Measurements from ENCODE around the gene LMO7.

LMO7 gene

DNA sequence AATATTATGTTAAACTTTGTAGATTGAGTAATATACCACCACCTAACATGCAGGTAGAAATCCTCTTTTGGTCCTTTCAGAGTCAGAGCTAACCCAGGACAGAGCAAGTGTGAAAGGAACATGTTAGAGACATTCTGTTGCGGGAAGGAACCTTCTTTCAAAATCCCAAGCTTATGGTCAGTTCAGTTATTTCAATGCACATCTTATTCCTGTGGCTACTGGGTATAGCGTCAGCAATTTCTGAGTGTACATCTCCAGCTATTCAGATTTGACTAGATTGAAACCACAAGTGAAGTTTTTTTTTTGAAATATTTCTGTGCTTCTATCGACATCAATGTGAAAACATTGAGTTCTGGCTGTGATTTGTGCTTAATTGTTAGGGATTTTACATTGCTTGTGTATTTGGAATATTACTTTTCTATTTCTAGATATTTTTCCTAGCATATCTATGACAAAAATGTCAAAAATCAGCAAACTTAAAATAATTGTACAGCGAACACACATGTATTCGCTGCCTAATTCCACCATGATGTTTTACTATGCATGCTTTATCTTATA is 165.3 kb downstream of the LMO7 start:
- no peak for DNase-seq (ENCODE audit: low read depth)

DNA sequence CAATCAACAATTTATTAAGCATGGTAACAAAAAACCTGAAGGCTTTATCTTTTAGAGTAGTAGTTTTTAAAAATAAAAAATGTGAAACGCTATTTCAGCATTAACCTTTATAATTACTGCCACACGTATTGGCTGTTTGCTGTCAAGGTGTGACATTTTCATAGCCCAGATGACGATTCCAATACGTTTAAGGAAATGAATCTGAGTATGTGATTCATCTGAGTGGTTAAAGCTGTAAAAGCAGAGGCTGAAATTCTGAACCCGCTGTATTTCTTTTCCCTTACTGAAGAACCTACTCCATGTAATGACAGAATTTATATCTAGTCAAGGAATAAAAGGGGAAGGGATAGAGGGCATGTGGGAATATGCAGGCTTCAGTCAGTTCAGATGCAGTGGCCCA is 166.0 kb downstream of the LMO7 start:
- no peak for DNase-seq (ENCODE audit: low read depth)

DNA sequence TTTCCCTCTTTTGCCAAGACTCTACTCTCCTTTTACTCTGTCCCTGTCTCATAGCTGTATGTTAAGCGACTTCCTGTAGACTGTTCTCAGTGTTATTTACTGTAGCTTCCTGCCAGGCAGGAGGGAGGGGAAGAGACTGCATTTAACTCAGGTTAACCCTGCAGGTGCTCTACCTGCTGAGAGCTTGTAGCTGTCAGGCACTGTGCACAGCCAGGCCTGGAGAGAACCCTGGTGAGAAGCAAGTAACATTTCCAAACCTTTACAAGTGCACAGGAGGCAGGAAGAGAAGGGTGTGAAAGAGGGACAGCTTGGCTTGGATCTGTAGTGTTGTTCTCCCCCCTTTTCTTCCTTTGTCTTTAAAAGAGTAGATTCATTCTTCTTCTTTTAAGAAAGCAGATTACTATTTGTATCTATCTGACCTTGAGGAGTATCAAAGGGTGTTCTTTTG is 167.1 kb downstream of the LMO7 start:
- no peak for DNase-seq (ENCODE audit: low read depth)

DNA sequence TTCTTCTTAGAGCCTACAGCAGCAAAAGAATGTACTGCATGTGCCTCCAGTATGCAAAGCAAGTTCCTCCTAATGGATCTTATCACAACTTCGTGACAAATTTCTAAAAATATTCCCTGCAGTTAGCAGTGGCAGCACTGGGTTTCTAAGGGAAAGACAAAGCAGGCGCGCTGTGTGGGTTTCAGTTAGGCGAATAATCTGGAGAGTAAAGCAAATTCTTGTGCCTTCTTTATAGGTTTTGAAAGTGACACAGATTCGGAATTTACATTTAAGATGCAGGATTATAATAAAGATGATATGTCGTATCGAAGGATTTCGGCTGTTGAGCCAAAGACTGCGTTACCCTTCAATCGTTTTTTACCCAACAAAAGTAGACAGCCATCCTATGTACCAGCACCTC is 167.9 kb downstream of the LMO7 start:
- DNase-seq (ENCODE audit: low read depth), result no peak

DNA sequence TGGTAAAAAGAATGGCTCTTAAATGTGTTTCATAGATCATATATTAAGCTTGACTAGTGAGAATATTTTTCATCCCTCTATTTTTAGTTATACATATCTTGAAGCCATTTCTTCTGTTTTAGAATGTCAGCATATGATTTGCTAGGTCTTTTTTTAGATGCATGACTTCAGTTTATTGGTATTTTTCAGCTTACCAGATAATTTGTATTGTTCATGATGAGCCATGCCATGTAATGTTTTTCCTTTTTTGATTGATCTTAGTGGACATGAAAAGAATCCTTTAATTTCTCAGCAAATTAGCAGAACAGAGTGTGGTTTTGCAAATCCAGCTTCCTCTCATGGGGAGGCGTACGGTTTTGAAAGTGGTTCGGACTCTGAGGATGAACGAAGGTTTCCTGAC is 168.5 kb downstream of the LMO7 start:
- DNase-seq (ENCODE audit: low read depth), result no peak

DNA sequence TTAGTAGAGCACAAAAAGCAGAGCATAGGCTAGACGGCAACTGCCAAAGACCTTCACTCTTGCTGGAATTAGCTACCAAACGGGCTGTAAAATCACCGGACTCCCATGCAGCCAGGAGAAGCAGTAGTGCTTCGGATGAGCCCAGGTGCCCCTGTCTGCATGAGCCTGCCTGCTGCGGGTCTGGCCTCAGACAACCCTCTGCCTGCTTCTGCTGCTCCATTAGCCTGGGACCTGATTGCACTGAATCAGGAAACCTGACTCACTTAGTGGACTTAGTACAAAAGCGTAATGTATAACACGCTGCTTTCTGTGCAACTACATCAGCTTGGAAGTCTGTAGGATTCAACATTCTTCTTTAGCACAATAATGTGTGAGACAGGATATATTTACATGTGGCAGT is 170.0 kb downstream of the LMO7 start:
- DNase-seq (ENCODE audit: low read depth), result no peak

DNA sequence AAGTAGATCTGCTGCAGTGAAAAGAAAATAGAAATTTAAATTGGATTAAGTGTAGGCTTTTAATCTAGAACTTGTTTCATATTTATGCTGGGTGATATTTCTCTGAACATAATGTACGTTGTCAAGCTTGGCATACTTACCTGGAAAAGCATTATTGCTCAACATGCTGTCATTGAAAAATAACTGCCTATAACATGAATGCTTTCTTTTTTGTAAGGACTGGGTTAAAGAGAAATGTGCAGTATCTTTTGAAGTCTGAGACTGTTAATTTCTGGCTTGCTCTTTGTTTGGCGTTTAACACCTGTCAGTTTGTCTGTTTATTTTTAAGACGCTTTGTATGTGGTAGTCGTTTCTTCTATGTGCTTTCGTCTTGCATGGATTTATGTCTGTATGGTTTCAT is 175.2 kb downstream of the LMO7 start:
- DNase-seq (ENCODE audit: low read depth), result no peak

DNA sequence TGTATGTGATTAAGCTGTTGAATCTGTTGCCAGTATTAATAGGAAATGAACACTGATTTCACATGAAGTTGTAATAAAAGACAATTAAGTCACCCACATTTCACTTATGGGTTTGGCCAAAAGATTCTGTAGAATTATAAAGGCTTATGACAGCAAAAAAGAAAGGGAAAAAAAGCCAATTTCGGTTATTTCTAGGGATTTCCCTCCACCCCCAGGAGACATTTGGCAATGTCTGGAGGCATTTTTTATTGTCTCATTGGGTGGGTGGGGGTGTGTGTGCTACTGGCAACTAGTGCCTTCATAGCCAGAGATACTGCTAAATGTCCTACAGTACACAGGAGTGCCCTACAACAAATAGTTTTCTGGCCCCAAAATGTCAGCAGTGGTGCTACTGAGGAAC is 175.7 kb downstream of the LMO7 start:
- no peak for DNase-seq (ENCODE audit: low read depth)

DNA sequence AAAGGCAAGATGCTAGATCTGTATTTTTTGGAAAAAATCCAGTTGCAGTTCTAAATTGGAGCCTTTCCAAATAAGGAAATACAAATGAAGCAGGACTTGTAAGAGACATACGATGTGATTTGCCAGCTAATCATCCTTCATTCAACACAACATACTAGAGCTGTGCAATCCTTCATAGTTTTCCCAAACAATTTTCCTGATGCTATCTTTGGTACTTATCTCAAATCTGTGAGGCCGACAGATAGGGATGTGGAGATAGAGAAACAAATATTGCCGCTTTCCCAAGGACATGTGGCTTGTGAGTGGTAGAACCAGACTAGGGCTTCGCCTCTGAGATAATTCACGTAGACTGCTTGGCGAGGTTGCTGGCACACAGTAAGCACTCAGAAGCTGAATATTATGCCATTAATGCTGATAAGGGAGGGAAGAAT is 176.6 kb downstream of the LMO7 start:
- DNase-seq (ENCODE audit: low read depth), result no peak

DNA sequence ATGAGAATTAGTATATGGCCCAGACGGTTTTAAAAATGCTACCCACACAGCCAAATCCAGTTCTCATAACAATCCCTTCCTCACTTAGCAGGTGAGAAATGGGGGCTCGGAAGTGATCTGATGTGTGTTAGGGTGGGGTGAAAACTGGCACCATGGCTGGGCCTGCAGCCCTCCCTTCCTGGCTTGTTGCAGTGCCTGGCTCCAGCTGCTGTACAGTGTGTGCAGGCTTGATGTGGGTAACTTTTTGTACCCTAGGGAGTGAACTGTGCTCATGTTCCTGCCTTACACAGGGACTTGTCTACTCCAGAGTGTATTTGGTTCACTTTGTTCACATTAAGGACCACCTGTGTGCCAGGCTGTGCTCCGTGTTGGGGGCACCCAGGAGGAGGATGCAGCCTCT is 177.2 kb downstream of the LMO7 start:
- no peak for DNase-seq (ENCODE audit: low read depth)

DNA sequence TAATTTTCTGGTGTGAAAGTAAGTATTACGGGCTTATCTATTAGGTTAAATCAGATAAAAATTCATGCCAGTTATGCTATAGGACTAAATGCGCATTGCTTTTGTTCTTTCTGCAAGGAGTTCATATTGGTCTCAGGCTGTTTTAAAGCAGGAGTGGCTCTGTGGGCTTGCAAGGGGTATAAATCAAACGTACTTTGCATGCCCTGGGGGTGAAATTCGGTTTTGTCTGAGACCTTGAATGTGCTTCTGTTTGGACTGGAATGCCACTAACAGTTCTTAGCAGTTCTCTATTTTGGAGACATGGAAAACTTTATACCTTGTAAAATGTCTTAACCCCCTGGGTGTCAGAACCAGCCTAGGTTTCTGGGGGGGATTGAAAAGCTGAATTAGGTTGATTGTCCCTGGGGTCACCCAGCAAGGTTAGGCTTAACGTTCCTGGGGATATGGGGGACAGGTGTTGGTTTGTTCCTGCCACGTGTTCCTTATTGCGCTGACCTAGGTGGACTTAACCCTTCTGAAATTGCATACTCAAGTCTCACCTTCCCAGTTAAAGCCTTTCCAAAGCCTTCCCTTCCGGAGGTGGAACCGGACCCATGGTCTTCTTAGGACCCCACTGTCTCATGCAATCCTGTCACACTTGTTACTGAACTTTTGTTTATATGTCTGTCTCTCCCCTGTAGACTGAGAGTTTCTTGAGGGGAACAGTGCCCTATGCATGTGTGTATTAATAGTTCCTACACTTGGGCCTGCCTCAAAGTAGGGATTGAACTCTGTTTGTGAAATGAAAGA is 182.2 kb downstream of the LMO7 start:
- DNase-seq (ENCODE audit: low read depth), result no peak

DNA sequence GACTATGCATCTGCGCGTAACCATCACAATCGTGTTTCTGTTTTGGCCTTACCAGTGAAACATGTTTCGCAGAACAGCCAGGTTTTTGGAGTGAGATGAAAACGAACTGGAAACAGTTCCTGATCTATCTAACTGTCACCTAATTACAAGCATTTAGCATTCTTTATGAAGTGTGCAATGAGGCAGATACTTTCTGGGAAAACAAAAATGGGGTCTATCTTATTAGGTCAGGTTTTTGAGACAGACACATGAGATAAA is 182.8 kb downstream of the LMO7 start:
- DNase-seq (ENCODE audit: low read depth), result no peak

DNA sequence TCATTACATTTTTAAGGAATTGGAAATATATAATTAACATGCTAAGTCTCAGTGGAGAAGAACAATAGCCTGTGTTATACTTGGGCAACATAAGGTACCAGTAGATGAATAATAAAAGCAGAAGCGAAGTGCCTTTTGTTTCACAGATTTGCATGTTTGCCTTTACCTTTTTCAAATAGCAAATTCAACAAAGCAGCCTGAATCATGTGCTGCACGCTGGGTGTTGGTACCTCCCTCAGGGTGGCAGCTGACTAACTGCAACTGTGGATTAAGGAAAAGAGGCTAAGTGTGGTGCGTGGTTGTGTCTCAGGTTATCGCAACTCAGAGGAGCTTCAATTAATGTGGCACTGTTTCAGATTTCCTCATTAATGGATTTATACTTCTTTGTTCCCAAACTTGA is 189.0 kb downstream of the LMO7 start:
- DNase-seq (ENCODE audit: low read depth), result no peak

DNA sequence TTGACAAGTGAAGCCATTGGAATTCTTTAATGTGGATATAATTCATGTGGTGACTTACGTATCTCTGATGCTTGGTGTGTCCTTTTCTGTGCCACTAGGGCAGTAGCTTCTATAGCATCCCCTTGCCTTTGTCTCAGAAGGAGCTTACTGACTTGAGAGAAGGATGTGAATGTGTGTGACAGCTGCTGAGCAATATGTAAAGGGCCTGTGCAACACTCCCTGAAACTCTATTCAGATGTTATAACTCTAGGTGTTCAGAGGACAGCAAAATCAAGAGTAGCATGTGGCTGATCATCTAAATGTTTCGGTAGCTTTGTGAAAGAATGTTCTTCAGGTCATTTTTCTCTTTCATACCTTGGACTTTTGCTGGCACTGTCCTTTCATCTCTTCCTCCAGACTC is 189.5 kb downstream of the LMO7 start:
- no peak for DNase-seq (ENCODE audit: low read depth)

DNA sequence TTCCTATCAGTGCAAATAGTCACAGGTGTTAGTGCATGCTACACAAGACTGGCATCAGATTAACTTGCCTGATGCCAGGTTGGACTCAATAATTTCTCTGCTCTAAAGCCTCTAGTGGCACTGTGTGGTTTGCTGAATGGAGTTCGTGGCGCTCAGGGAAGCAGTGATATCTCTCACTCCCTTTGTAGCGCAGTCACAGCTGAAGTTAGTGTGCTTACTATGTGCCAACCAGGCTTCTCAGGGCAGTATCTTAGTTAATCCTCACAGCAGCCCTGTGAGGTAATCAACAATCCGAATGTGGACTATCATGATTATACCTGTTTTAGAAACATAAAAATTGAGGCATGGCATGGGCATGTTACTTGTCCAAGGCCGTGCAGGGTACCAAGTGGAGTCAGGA is 190.3 kb downstream of the LMO7 start:
- no peak for DNase-seq (ENCODE audit: low read depth)

DNA sequence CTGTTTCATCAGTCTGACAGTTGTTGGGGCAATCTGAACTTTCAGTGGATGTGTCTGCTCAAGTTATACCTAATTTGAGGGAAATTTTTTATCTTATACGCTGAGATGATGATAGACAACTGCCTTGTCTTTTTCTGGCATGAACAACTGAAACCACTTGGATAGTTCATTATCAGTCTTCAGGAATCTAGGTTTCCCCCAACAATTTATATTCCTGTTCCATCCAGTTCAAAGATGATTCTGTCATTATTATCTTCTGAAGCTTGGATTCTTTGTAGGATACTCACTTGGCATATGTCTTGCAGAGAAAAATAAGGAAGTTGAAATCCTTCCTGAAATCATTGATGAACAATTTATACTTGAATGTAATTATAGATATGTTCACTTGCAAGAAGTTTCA is 193.7 kb downstream of the LMO7 start:
- DNase-seq (ENCODE audit: low read depth), result no peak

DNA sequence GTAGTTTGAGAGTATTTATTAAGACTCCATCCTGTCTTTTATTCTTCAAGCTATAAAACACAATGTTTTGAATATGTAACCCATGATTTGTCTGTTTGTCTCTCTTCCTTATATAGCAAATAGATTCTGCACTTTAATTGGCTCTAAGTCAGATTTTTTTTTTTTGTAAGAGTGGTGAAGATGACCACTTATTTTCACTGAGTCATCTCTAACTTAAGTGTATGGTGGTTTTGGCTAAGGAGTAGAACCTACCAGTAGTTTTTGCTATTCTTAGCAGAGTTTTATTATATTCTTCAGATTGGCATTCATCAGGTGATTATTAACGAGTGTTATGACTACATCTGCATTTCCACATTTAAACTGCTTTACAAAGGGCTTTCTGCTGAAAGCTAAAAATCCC is 194.7 kb downstream of the LMO7 start:
- no peak for DNase-seq (ENCODE audit: low read depth)

DNA sequence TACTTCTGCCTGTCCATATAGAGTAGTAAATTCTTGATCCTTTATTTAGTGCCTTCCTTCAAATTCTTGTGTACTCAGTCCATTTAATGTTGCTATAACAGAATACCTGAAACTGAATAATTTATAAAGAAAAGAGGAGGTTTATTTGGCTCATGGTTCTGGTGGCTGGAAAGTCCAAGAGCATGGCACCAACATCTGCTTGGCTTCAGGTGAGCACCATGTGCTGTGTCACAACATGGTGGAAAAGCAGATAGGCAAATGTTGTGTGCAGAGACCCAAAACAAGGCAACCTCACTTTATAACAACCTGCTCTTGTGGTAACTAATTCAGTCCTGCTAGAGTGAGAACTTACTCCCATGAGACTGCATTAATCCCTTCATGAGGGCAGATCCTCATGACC is 195.3 kb downstream of the LMO7 start:
- DNase-seq (ENCODE audit: low read depth), result no peak

DNA sequence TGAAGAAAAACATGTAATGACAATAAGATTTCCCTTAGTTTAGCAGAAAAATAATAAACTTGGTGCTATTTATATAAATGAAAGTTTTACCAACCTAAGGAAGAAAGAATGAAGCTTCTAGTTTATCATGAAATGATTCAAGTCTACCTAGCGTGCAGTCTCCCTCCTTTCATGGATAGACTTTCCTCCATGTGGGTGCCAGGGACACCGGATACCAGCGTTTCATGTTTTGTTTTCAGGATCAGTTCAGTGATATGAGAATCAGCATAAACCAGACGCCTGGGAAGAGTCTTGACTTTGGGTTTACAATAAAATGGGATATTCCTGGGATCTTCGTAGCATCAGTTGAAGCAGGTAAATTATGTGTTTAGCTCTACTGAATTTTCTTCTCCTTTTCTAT is 196.7 kb downstream of the LMO7 start:
- DNase-seq (ENCODE audit: low read depth), result no peak

DNA sequence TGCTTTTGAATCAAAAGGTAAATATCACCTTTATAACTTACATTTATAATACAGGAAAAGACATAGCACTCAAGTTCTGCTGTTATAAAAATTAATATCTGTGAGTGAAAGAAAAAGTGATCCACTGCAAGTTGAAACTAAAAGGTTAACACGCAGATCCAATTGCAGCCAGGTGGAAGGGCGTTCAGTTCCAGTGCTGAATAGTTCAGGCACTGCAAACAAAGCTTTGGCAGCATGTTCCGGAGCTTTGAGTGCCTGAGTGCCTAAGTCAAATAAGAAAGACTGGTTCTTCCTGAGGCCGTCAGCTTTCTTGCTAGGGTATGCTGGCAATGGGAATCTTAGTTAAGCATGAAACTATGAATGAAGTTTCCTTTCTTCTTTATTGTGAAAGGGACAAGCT is 200.3 kb downstream of the LMO7 start:
- DNase-seq (ENCODE audit: low read depth), result no peak

DNA sequence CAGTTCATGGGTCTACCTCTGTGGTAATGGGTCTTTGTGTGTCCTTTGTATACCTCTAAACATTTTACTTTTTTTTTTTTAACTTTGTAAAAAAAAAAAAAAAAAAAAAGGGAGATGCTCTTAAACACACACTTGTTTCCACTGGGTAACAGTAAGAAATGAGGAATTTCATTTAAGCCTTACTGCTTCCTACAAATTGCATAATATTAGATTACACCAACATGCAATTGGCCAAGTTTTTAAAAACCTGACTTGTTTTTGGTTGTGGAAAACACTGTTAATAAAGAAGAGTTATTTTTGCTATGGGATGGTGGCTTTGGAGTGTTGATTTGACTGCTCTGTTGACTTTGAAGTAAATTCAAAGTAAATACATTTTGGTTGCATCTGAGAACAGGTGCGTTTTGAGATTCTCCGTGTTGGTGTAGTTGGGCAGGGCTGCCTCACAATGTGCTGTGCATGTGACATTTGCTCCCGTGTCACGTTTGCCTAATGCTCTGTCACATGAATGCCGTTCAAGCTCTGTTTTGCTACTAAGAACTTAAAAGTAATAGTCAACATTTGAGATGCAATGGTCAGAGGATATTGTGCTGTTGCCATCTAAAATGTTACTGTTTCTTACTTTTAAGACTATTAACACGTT is 202.4 kb downstream of the LMO7 start:
- no peak for DNase-seq (ENCODE audit: low read depth)

DNA sequence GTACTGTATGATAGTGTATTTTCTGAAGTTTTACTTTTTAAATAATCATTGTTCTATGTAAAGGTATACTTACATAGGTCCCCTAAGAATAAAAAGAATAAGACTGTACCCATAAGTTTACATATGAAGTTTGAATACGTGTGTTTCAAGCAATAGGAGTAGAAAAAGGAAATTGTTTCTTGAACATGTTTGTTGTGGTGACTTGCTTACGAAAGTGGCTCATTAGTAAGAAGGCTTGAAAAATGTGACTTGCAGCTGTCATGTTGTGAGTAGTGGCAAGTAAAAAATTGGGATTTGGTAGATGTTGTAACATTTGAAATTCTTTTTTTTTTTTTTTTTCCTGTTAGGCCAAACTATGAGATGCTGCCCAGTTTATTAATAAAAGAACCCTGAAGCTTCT is 203.3 kb downstream of the LMO7 start:
- no peak for DNase-seq (ENCODE audit: low read depth)

DNA sequence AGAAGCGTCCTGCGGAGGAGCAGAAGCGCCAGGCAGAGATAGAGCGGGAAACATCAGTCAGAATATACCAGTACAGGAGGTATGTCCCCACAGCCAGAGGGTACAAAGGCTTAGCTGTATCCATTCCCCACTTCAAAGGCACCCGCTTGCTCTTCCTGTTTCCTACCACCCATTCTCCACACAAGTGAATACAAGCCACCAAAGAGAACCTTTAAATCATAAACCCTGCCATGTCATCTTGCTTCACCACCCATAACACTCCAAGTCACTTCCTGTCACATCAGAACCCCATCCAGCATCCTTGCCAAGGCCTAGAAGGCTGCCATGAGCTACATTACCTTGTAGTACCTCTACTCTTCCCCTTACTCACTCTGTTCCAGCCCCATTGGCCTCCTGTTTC is 205.8 kb downstream of the LMO7 start:
- no peak for DNase-seq (ENCODE audit: low read depth)

DNA sequence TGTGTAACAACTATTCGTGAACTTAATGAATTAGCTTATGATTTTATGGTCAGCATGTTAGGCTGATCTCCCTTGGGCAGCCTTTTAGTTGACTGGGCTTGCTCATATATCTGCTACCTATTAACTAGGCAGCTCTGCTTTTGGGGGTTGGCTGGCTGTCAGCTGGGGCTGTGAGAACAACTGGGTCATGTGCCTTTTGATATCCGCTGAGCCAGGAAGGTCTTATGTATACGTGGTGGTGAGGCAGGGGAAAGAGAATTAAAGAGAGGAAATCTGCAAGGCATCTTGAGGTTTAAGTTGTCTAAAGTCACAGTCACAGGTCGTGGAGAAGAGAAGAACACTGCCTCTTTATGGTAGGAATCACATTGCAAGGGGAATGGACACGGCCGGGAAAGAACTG is 206.9 kb downstream of the LMO7 start:
- no peak for DNase-seq (ENCODE audit: low read depth)

All from activated T-cell treated with anti-CD3 and anti-CD28 coated beads for 48 hours (primary cell).